ENCODE measurements around the gene PSTPIP2. TPM values are rescaled to one million over a fixed set of nuclear protein-coding genes. Genes with fewer than 3 reads are reported as not detected.

Gene PSTPIP2
- polyA plus RNA-seq, 1 experiment, result 5.9 TPM

- TF ChIP-seq CTCF (IDR thresholded peaks at IDR 0.05; ENCODE audit: insufficient read depth, low read depth, low read length), result no peak
- no peaks in the 10 kb centered on the region for H3K36me3 ChIP-seq (ENCODE audit: control insufficient read depth, insufficient read depth, low read length)
- H3K4me3 ChIP-seq (ENCODE audit: low read depth, low read length), result no peak overlapping the region
- DNase-seq (ENCODE audit: low read depth), result no peak
- ChIA-PET CTCF (interaction anchor here (0.6 to 2.9 kb wide), 4 partner anchors 11 to 1342 kb away, joined by 3 to 15 read pairs (median 4); partner anchors contain the start of gene PSTPIP2), POLR2A (no interaction called here)
- no peaks in the 10 kb centered on the region for H3K27me3 ChIP-seq (ENCODE audit: control insufficient read depth, insufficient read depth, low read length)
These were observed 10.3 kb downstream of the PSTPIP2 start for GRCh38 chr18:46061796-46062195.

- no peaks in the 10 kb centered on the region for H3K36me3 ChIP-seq (ENCODE audit: control insufficient read depth, insufficient read depth, low read length)
- TF ChIP-seq CTCF (IDR thresholded peaks at IDR 0.05; ENCODE audit: insufficient read depth, low read depth, low read length), result no peak
- POLR2A ChIA-PET, result no interaction called here
- CTCF ChIA-PET, result interaction anchor here (0.6 to 2.9 kb wide), 4 partner anchors 11 to 1342 kb away, joined by 3 to 15 read pairs (median 4); partner anchors contain the start of gene PSTPIP2
- no peaks in the 10 kb centered on the region for H3K27me3 ChIP-seq (ENCODE audit: control insufficient read depth, insufficient read depth, low read length)
- no peak for DNase-seq (ENCODE audit: low read depth)
- no peak overlapping the region for H3K4me3 ChIP-seq (ENCODE audit: low read depth, low read length)
These were observed 10.7 kb downstream of the PSTPIP2 start for GRCh38 chr18:46061387-46061786.

- Histone ChIP-seq H3K27me3 (ENCODE audit: control insufficient read depth, insufficient read depth, low read length) (no peaks in the 10 kb centered on the region), H3K4me3 (ENCODE audit: low read depth, low read length) (no peak overlapping the region), H3K36me3 (ENCODE audit: control insufficient read depth, insufficient read depth, low read length) (no peaks in the 10 kb centered on the region)
- POLR2A ChIA-PET, result no interaction called here
- CTCF ChIA-PET, result interaction anchor here (2.9 kb wide), 1 partner anchor 12 kb away, joined by 15 read pairs; the partner anchor contains the start of gene PSTPIP2
- no peak for DNase-seq (ENCODE audit: low read depth)
- TF ChIP-seq CTCF (IDR thresholded peaks at IDR 0.05; ENCODE audit: insufficient read depth, low read depth, low read length), result no peak
These were observed 11.7 kb downstream of the PSTPIP2 start for GRCh38 chr18:46060359-46060841.

- no peak for TF ChIP-seq CTCF (IDR thresholded peaks at IDR 0.05; ENCODE audit: insufficient read depth, low read depth, low read length)
- CTCF ChIA-PET, result interaction anchor here (0.7 to 1.6 kb wide), 2 partner anchors 13 to 369 kb away, joined by 4 to 5 read pairs; no protein-coding TSS in a partner anchor
- Histone ChIP-seq H3K4me3 (ENCODE audit: low read depth, low read length) (no peak overlapping the region), H3K36me3 (ENCODE audit: control insufficient read depth, insufficient read depth, low read length) (no peaks in the 10 kb centered on the region), H3K27me3 (ENCODE audit: control insufficient read depth, insufficient read depth, low read length) (no peaks in the 10 kb centered on the region)
- POLR2A ChIA-PET, result no interaction called here
- no peak for DNase-seq (ENCODE audit: low read depth)
These were observed 16.2 kb downstream of the PSTPIP2 start for GRCh38 chr18:46055838-46056230.

- ChIA-PET CTCF (interaction anchor here (0.7 to 1.6 kb wide), 3 partner anchors 12 to 369 kb away, joined by 4 to 5 read pairs (median 5); no protein-coding TSS in a partner anchor), POLR2A (no interaction called here)
- no peak for DNase-seq (ENCODE audit: low read depth)
- no peak overlapping the region for H3K4me3 ChIP-seq (ENCODE audit: low read depth, low read length)
- no peak for TF ChIP-seq CTCF (IDR thresholded peaks at IDR 0.05; ENCODE audit: insufficient read depth, low read depth, low read length)
- H3K36me3 ChIP-seq (ENCODE audit: control insufficient read depth, insufficient read depth, low read length), result no peaks in the 10 kb centered on the region
- no peaks in the 10 kb centered on the region for H3K27me3 ChIP-seq (ENCODE audit: control insufficient read depth, insufficient read depth, low read length)
These were observed 16.9 kb downstream of the PSTPIP2 start for GRCh38 chr18:46054956-46055837.
